ENCODE data around the gene C2CD3.
"Not testable (repeated sequence)": the region's sequence is repeated elsewhere in the genome, so short reads cannot be mapped to it uniquely, and the experiment has no call there.

The C2CD3 gene

DNA sequence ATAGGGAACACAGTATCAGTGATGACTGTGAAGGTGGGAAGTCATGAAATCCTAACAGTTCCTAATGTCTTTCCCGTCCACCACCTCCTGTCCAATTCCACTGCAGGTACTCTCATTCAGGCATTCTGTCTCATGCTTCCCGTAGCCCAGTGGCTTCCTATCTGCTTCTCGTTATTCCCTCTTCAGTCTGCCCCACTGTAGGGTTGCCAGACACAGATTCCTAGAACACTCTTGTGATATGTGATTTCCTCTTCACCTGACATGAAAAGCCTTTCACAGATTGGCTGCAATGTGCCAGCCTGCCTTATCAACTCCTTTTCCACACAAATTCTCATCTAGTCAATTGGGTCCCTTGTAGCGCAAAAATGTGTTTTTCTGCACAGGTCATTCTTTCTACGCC lies 49.0 kb downstream of the C2CD3 start:
- DNase-seq (ENCODE audit: low read depth) = no peak
- no peak for TF ChIP-seq CTCF (conservative IDR thresholded peaks at IDR 0.05; ENCODE audit: control insufficient read depth, insufficient read depth, low read depth, low read length)
- H3K4me3 ChIP-seq (ENCODE audit: control insufficient read depth, low read depth, low read length) = no peak overlapping the region

DNA sequence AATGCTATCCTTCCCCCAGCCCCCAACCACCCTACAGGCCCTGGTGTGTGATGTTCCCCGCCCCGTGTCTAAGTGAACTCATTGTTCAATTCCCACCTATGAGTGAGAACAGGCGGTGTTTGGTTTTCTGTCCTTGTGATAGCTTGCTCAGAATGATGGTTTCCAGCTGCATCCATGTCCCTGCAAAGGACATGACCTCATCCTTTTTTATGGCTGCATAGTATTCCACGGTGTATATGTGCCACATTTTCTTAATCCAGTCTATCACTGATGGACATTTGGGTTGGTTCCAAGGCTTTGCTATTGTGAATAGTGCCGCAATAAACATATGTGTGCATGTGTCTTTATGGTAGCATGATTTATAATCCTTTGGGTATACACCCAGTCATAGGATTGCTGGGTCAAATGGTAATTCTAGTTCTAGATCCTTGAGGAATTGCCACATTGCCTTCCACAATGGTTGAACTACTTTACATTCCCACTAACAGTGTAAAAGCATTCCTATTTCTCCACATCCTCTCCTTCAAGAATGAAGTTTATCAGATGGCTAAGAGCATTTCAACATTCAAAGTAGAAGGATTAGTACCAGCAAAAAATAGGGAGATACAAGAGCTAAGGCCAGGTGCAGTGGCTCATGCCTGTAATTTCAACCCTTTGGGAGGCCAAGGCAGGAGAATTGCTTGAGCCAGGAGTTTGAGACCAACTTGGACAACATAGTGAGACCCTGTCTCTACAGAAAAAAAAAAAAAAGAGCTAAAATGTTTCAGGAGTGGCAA lies 50.4 kb downstream of the C2CD3 start:
- not testable (repeated sequence) for DNase-seq (ENCODE audit: low read depth); H3K4me3 ChIP-seq (ENCODE audit: control insufficient read depth, low read depth, low read length)

DNA sequence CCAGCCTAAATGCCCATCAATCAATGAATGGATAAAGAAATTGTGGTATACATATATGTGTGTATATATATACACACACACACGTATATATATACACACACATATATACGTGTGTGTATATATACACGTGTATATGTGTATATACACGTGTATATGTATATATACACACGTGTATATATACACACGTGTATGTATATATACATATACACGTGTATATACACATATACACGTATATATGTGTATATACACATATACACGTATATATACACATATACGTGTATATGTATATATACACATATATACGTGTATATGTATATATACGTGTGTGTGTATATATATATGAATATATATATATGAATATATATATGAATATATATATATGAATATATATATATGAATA lies 54.1 kb downstream of the C2CD3 start:
- TF ChIP-seq CTCF (conservative IDR thresholded peaks at IDR 0.05; ENCODE audit: control insufficient read depth, insufficient read depth, low read depth, low read length) = no peak
- no peak for DNase-seq (ENCODE audit: low read depth)

DNA sequence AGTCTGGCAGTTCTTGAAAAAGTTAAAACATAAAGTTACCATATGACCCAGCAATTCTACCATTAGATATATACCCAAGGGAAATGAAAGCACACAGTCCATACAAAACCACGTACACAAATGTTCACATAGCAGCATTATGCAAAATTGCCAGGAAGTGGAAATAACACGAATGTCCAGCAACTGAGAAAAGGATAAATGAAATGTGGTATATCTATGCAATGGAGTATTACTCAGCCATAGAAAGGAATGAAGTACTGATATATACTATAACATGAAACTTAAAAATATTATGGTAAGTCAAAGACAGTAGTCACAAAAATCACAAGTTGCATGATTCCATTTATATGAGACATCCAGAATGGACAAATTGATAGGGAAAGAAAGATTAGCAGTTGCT lies 57.9 kb downstream of the C2CD3 start:
- TF ChIP-seq CTCF (conservative IDR thresholded peaks at IDR 0.05; ENCODE audit: control insufficient read depth, insufficient read depth, low read depth, low read length) = no peak
- no peak overlapping the region for H3K4me3 ChIP-seq (ENCODE audit: control insufficient read depth, low read depth, low read length)
- no peak for DNase-seq (ENCODE audit: low read depth)

More for the DNA sequence above, 54.1 kb downstream of the C2CD3 start:
- H3K4me3 ChIP-seq (ENCODE audit: control insufficient read depth, low read depth, low read length) = no peak overlapping the region

DNA sequence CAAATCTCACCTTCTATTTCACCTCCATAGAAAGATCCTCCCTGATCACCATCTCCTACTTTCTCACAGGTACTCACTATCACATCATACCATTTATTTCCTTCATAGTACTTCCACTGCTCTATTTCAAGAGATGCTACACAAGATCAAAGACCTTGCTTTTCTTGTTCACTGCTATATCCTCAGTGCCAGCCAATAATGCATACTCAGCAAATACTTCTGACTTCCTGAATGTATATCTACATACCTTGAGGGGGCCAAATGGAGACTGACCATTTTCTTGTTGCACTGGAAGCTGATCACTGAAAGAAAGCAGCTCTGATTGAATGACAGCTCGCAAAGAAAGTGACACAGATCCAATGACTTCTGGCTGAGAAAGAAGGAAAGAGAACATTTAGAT lies 64.7 kb downstream of the C2CD3 start:
- no peak for TF ChIP-seq CTCF (conservative IDR thresholded peaks at IDR 0.05; ENCODE audit: control insufficient read depth, insufficient read depth, low read depth, low read length)

DNA sequence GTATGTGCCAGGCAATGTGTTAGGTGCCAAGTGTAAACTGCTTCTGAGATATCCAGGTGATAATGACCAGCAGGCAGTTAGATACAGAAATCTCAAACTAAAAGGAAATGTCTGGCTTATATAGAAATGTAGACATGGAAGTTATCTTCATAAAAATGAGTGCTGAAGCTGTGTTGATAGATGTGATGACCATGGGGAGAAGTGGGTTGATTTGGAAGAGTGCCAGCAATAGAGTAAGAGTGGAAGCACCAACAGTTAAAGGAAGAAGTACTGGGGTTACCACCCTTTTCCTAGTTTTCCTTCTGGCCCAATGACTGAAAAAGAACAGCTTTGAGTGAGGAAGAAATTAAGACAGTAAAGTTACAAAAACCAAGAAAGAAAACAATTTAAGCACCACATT lies 68.5 kb downstream of the C2CD3 start:
- DNase-seq (ENCODE audit: low read depth) = no peak
- no peak overlapping the region for H3K4me3 ChIP-seq (ENCODE audit: control insufficient read depth, low read depth, low read length)
- TF ChIP-seq CTCF (conservative IDR thresholded peaks at IDR 0.05; ENCODE audit: control insufficient read depth, insufficient read depth, low read depth, low read length) = no peak

More for the DNA sequence above, 64.7 kb downstream of the C2CD3 start:
- no peak overlapping the region for H3K4me3 ChIP-seq (ENCODE audit: control insufficient read depth, low read depth, low read length)
- no peak for DNase-seq (ENCODE audit: low read depth)

DNA sequence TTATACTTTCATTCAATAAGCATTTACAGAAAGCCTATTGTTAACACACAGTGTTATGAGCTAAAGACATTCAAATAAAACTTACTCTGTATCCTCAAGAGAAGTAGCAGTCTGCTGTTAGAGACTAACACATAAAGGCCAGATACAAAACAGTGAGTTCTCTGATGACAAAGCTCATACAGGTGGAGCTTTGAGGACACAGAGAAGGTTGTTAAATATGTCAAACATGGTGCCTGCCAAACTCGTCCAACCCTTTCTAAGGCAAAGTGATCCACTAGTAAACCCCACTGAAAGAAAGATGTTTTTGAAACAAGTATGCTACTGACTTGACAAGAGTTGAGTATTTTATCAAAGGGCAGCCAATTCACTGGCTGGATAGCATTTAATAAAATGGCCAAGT lies 70.1 kb downstream of the C2CD3 start:
- DNase-seq (ENCODE audit: low read depth) = no peak
- H3K4me3 ChIP-seq (ENCODE audit: control insufficient read depth, low read depth, low read length) = no peak overlapping the region
- TF ChIP-seq CTCF (conservative IDR thresholded peaks at IDR 0.05; ENCODE audit: control insufficient read depth, insufficient read depth, low read depth, low read length) = no peak
